ENCODE measurements around the gene ZBTB18. TPM values are rescaled to one million over a fixed set of nuclear protein-coding genes. Genes with fewer than 3 reads are reported as not detected.
A peak's percentile ranks its signal among the peaks of the same experiment; 100 is the strongest.

ZBTB18 gene
- total RNA-seq, 1 experiment from 2014 or later = 12.1 TPM

DNA sequence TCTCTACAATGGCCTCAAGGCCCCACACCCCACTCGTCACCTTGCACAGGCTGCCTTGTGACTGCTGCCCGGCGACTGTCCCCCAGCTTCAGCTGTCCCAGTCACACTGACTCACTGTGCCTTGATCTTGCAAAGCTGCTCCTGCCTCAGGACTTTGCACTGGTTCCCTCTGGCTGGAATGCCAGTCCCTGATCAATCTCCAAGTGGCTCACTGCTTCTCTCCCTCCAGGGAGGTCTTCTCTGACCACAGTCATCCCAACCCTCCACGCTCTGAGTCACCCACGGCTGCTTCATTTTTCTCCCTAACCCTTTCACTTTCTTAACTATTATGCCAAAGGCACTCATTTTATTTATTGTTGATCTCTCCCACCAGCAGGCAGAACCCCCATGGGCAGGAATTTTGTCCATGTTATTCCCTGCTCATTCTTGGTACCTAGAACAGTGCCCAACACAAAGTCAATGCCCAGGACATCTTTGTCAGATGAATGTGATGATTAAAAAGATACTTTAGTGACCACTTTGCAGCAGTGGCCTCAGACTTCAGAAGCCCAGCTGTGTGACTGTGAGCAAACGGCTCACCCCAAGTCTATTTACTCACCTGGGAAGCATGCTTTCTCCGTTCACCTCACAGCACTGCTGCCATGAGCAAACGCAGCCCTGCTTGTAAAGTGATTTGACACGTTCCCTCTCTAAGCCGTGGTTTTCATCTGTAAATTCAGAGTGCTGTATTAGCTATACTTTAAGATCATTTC is 53.4 kb downstream of the ZBTB18 start:
- WGBS (ENCODE audit: extremely low coverage, insufficient read length, low lambda C conversion rate) = no CpG with 5 or more reads among the region's 10 CpGs

More for the DNA sequence above, 53.4 kb downstream of the ZBTB18 start:
- no peak overlapping the region for H3K4me3 Mint-ChIP-seq
- Histone ChIP-seq H3K23me2 (ENCODE audit: insufficient read length, low read depth, low read length, poor library complexity, severe bottlenecking) (no peaks in the 10 kb centered on the region), H2BK15ac (ENCODE audit: low read depth, low read length) (no peak overlapping the region), H2BK5ac (ENCODE audit: insufficient read length, low read length) (no peak overlapping the region), H4K5ac (ENCODE audit: insufficient read length, low read depth, low read length) (no peak overlapping the region), H4K20me1 (ENCODE audit: control insufficient read depth, insufficient read depth, insufficient read length) (no peaks in the 10 kb centered on the region), H3K79me2 (ENCODE audit: insufficient read depth, low read length) (no peaks in the 10 kb centered on the region), H2BK20ac (ENCODE audit: low read depth, low read length, poor library complexity, severe bottlenecking) (no peak overlapping the region), H3K9me3 (ENCODE audit: control insufficient read depth, low read depth, low read length) (no peaks in the 10 kb centered on the region), H3K23ac (ENCODE audit: insufficient read length, low read depth, low read length) (no peak overlapping the region), H4K91ac (ENCODE audit: insufficient read length, low read depth, low read length) (no peak overlapping the region), H3K27me3 (ENCODE audit: insufficient read depth, low read length) (no peaks in the 10 kb centered on the region), H2BK12ac (ENCODE audit: insufficient read length, low read depth, low read length) (no peak overlapping the region), H3K27ac (ENCODE audit: insufficient read length, low read depth, low read length) (no peak overlapping the region), H2AK5ac (ENCODE audit: insufficient read length, low read length) (no peak overlapping the region), H2BK120ac (ENCODE audit: low read depth, low read length, poor library complexity, severe bottlenecking) (no peak overlapping the region), H3T11ph (ENCODE audit: low read length) (no peak overlapping the region), H3K4me2 (ENCODE audit: insufficient read depth, insufficient read length, low read length) (no peak overlapping the region), H3K9ac (ENCODE audit: extremely low read depth, insufficient read length, low read length) (no peak overlapping the region), H3K18ac (ENCODE audit: insufficient read length, low read depth, low read length) (no peak overlapping the region), H3K56ac (ENCODE audit: insufficient read length, low read depth, low read length) (no peak overlapping the region), H3K79me1 (ENCODE audit: insufficient read depth, low read depth, low read length, poor library complexity, severe bottlenecking) (no peaks in the 10 kb centered on the region), H3K14ac (ENCODE audit: insufficient read depth, low read length) (no peak overlapping the region), H2AFZ (ENCODE audit: low read length) (no peak overlapping the region), H3K4me1 (ENCODE audit: insufficient read depth, low read length) (no peaks in the 10 kb centered on the region), H3K4ac (ENCODE audit: low read depth, low read length) (no peak overlapping the region), H4K8ac (replicated peaks; ENCODE audit: insufficient read length, low read depth, low read length) (no peak overlapping the region)
- peaks cover 4 to 5% of the 10 kb centered on the region in 2 experiments; a peak in 1 of 4 replicates for H3K4me1 Mint-ChIP-seq
- TF ChIP-seq, protein P1, sequence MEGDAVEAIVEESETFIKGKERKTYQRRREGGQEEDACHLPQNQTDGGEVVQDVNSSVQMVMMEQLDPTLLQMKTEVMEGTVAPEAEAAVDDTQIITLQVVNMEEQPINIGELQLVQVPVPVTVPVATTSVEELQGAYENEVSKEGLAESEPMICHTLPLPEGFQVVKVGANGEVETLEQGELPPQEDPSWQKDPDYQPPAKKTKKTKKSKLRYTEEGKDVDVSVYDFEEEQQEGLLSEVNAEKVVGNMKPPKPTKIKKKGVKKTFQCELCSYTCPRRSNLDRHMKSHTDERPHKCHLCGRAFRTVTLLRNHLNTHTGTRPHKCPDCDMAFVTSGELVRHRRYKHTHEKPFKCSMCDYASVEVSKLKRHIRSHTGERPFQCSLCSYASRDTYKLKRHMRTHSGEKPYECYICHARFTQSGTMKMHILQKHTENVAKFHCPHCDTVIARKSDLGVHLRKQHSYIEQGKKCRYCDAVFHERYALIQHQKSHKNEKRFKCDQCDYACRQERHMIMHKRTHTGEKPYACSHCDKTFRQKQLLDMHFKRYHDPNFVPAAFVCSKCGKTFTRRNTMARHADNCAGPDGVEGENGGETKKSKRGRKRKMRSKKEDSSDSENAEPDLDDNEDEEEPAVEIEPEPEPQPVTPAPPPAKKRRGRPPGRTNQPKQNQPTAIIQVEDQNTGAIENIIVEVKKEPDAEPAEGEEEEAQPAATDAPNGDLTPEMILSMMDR (conservative IDR thresholded peaks at IDR 0.05) = no peak
- DNase-seq = no peak
- no peaks in the 10 kb centered on the region for H3K36me3 Mint-ChIP-seq (ENCODE audit: insufficient read depth in 1 of 3, low read depth in 3 of 3)
- peak overlapping the region in 1 of 3 experiments; percentile 45; a peak in 1 of 7 replicates for H3K27ac Mint-ChIP-seq
- no peaks in the 10 kb centered on the region for H3K27me3 Mint-ChIP-seq (ENCODE audit: low read depth)
- H3K9me3 Mint-ChIP-seq = peaks cover 0 to 2% of the 10 kb centered on the region in 2 experiments; a peak in 1 of 5 replicates

Measured in H9 (cell line).